Measurements from ENCODE around the gene FGD3. TPM values are rescaled to one million over a fixed set of nuclear protein-coding genes. Genes with fewer than 3 reads are reported as not detected.
"Not testable (repeated sequence)": the region's sequence is repeated elsewhere in the genome, so short reads cannot be mapped to it uniquely, and the experiment has no call there.

Gene FGD3
- total and polyA plus RNA-seq, 2 donors (not counting 1 experiment from before 2014, with no cell fraction given): not detected

DNA sequence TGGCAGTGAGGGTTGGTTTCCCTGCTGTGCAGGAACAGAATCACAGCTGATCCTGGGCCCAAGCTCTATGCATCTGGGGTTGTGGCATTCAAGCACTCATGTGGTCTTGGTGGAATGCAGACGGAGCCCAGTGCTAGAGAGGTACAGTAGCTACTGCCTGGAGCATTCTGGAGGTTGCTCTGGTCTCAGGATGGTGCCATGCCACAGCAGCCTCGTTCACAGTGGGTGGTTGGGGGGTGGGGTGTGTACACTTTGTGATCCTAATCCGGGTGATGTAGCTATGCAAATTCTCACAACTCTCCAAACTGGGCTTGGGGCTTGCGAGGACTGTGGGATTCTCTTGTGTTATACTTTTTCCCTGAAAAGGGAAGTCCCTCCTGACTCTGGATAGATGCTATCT, 45.2 kb downstream of the FGD3 start:
- H3K4me1 ChIP-seq (ENCODE audit: control insufficient read depth, extremely low read depth, insufficient read depth, low read length): no peaks in the 10 kb centered on the region
- no peak overlapping the region for H2AFZ ChIP-seq (ENCODE audit: low read length)
- no peak for TF ChIP-seq EZH2 (IDR thresholded peaks at IDR 0.05; ENCODE audit: low read length, missing control alignments)
- TF ChIP-seq, protein P1, sequence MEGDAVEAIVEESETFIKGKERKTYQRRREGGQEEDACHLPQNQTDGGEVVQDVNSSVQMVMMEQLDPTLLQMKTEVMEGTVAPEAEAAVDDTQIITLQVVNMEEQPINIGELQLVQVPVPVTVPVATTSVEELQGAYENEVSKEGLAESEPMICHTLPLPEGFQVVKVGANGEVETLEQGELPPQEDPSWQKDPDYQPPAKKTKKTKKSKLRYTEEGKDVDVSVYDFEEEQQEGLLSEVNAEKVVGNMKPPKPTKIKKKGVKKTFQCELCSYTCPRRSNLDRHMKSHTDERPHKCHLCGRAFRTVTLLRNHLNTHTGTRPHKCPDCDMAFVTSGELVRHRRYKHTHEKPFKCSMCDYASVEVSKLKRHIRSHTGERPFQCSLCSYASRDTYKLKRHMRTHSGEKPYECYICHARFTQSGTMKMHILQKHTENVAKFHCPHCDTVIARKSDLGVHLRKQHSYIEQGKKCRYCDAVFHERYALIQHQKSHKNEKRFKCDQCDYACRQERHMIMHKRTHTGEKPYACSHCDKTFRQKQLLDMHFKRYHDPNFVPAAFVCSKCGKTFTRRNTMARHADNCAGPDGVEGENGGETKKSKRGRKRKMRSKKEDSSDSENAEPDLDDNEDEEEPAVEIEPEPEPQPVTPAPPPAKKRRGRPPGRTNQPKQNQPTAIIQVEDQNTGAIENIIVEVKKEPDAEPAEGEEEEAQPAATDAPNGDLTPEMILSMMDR (conservative IDR thresholded peaks at IDR 0.05 in 1 of 2, IDR thresholded peaks at IDR 0.05 in 1 of 2; ENCODE audit: low read depth in 1 of 2, low read length in 2 of 2): no peak
- H3K4me2 ChIP-seq (ENCODE audit: extremely low read depth, insufficient read depth, low read length): no peak overlapping the region
- H3K27me3 ChIP-seq (ENCODE audit: control insufficient read depth, insufficient read depth, low read length): no peaks in the 10 kb centered on the region
- no peaks in the 10 kb centered on the region for H3K9me3 ChIP-seq (ENCODE audit: control insufficient read depth, insufficient read depth, low read depth, low read length)
- no peak overlapping the region for H3K4me3 ChIP-seq (replicated peaks in 1 of 4; ENCODE audit: control extremely low read depth in 1 of 4, insufficient read depth in 1 of 4, low read depth in 3 of 4, low read length in 4 of 4)
- no peaks in the 10 kb centered on the region for H4K20me1 ChIP-seq (ENCODE audit: control insufficient read depth, extremely low read depth, insufficient read depth, low read length)
- no peaks in the 10 kb centered on the region for H3K36me3 ChIP-seq (ENCODE audit: control insufficient read depth, insufficient read depth, low read length)
- H3K9ac ChIP-seq (ENCODE audit: insufficient read depth, low read length): no peak overlapping the region
- H3K79me2 ChIP-seq (ENCODE audit: control insufficient read depth, insufficient read depth, low read length): no peaks in the 10 kb centered on the region
- no peak overlapping the region for H3K27ac ChIP-seq (ENCODE audit: insufficient read depth, low read length)
- DNase-seq (ENCODE audit: low read depth in 2 of 2): no peak

DNA sequence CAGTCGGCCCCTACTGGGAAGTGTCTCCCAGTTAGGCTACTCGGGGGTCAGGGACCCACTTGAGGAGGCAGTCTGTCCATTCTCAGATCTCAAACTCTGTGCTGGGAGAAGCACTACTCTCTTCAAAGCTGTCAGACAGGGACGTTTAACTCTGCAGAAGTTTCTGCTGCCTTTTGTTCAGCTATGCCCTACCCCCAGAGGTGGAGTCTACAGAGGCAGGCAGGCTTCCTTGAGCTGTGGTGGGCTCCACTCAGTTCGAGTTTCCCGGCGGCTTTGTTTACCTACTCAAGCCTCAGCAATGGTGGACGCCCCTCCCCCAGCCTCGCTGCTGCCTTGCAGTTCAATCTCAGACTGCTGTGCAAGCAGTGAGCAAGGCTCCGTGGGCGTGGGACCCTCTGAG, 51.5 kb downstream of the FGD3 start:
- H3K9me3 ChIP-seq (ENCODE audit: control insufficient read depth, insufficient read depth, low read depth, low read length); H3K27me3 ChIP-seq (ENCODE audit: control insufficient read depth, insufficient read depth, low read length); H3K4me1 ChIP-seq (ENCODE audit: control insufficient read depth, extremely low read depth, insufficient read depth, low read length); H3K4me2 ChIP-seq (ENCODE audit: extremely low read depth, insufficient read depth, low read length); H3K79me2 ChIP-seq (ENCODE audit: control insufficient read depth, insufficient read depth, low read length); H3K36me3 ChIP-seq (ENCODE audit: control insufficient read depth, insufficient read depth, low read length); H3K27ac ChIP-seq (ENCODE audit: insufficient read depth, low read length); H3K9ac ChIP-seq (ENCODE audit: insufficient read depth, low read length); H4K20me1 ChIP-seq (ENCODE audit: control insufficient read depth, extremely low read depth, insufficient read depth, low read length); H3K4me3 ChIP-seq (replicated peaks in 1 of 4; ENCODE audit: control extremely low read depth in 1 of 4, insufficient read depth in 1 of 4, low read depth in 3 of 4, low read length in 4 of 4); H2AFZ ChIP-seq (ENCODE audit: low read length); DNase-seq (ENCODE audit: low read depth in 2 of 2): not testable (repeated sequence)

DNA sequence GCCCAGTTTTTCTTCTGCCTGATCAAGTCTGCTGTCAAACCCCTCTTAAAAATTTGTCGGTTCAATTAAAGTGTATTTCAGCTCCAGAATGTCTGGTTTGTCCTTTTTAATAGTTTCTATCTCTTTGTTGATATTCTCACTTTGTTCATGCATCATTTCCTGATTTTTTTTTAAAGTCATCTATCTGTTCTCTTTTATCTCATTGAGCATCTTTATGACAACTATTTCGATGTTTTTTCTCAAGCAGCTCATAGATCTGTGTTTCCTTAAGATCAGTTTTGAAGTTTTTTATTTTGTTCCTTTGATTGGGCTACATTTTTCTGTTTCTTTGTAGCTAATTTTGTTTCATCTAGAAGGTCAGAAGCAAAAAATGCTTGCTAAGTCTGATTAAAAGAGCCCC, 53.7 kb downstream of the FGD3 start:
- Histone ChIP-seq H3K27ac (ENCODE audit: insufficient read depth, low read length) (no peak overlapping the region), H3K4me1 (ENCODE audit: control insufficient read depth, extremely low read depth, insufficient read depth, low read length) (no peaks in the 10 kb centered on the region), H3K4me3 (replicated peaks in 1 of 4; ENCODE audit: control extremely low read depth in 1 of 4, insufficient read depth in 1 of 4, low read depth in 3 of 4, low read length in 4 of 4) (no peak overlapping the region), H3K36me3 (ENCODE audit: control insufficient read depth, insufficient read depth, low read length) (no peaks in the 10 kb centered on the region), H2AFZ (ENCODE audit: low read length) (no peak overlapping the region), H3K27me3 (ENCODE audit: control insufficient read depth, insufficient read depth, low read length) (no peaks in the 10 kb centered on the region), H3K4me2 (ENCODE audit: extremely low read depth, insufficient read depth, low read length) (no peak overlapping the region), H3K79me2 (ENCODE audit: control insufficient read depth, insufficient read depth, low read length) (no peaks in the 10 kb centered on the region), H3K9me3 (ENCODE audit: control insufficient read depth, insufficient read depth, low read depth, low read length) (no peaks in the 10 kb centered on the region), H4K20me1 (ENCODE audit: control insufficient read depth, extremely low read depth, insufficient read depth, low read length) (no peaks in the 10 kb centered on the region), H3K9ac (ENCODE audit: insufficient read depth, low read length) (no peak overlapping the region)
- TF ChIP-seq, protein P1 (conservative IDR thresholded peaks at IDR 0.05 in 1 of 2, IDR thresholded peaks at IDR 0.05 in 1 of 2; ENCODE audit: low read depth in 1 of 2, low read length in 2 of 2): no peak
- no peak for TF ChIP-seq EZH2 (IDR thresholded peaks at IDR 0.05; ENCODE audit: low read length, missing control alignments)
- DNase-seq (ENCODE audit: low read depth in 2 of 2): no peak

Measured in fibroblast of lung (primary cell).